Natural killer cell treated with Interleukin-12 subunit alpha and Interleukin-12 subunit beta and Interleukin-15 and Interleukin-18, amount 100 ng/mL, for 72 hours (primary cell): ENCODE results near the gene QPCT. TPM values are rescaled to one million over a fixed set of nuclear protein-coding genes. Genes with fewer than 3 reads are reported as not detected.
A peak's percentile ranks its signal among the peaks of the same experiment; 100 is the strongest.

Experiments
- ATAC-seq, 2 donors: fragments of 150-1000 bp; cut with Tn5 transposase in 1 of 2; sonication (Bioruptor Pico), chemical (Tn5 transposase) in 1 of 2; 2 replicates each; pipeline ENCODE4 v1.10.0; 2021
- DNase-seq: peaks from one replicate; pipeline ENCODE4 v3.0.0; 2022; ENCODE audit warnings: low spot score
- H3K27ac Mint-ChIP-seq, 2 donors: 1 replicate in 1 of 2; 2 replicates in 1 of 2; pipeline ENCODE4 v1.8.0; 2022; ENCODE audit warnings: mixed read lengths in 2 of 2, mild to moderate bottlenecking in 1 of 2, moderate library complexity in 1 of 2
- H3K27me3 Mint-ChIP-seq, 2 donors: 1 replicate in 1 of 2; 2 replicates in 1 of 2; pipeline ENCODE4 v1.8.0; 2022; ENCODE audit warnings: mixed read lengths in 2 of 2
- H3K36me3 Mint-ChIP-seq: one replicate; pipeline ENCODE4 v1.8.0; 2022; ENCODE audit warnings: mixed read lengths
- H3K4me1 Mint-ChIP-seq, 2 donors: 1 replicate in 1 of 2; 2 replicates in 1 of 2; pipeline ENCODE4 v1.8.0; 2022; ENCODE audit warnings: low read depth in 2 of 2, mixed read lengths in 2 of 2, mild to moderate bottlenecking in 1 of 2
- H3K4me3 Mint-ChIP-seq: one replicate; pipeline ENCODE4 v1.8.0; 2022; ENCODE audit warnings: mixed read lengths
- H3K9me3 Mint-ChIP-seq: 2 replicates; pipeline ENCODE4 v1.8.0; 2022; ENCODE audit warnings: mixed read lengths
- total RNA-seq, 2 donors: library from RNA; stranded (reverse); gene quantifications; one replicate each; pipeline ENCODE4 v1.2.3, GENCODE V29; 2022

Gene QPCT
- total RNA-seq, 2 donors from 2014 or later, result 0.33 to 1.5 TPM

GRCh38 chr2:37357069-37357468 lies 12.6 kb downstream of the QPCT start:
- no peaks in the 10 kb centered on the region for H3K4me1 Mint-ChIP-seq
- no peak overlapping the region for H3K4me3 Mint-ChIP-seq
- H3K36me3 Mint-ChIP-seq, result no peaks in the 10 kb centered on the region
- no peak for DNase-seq
- H3K27me3 Mint-ChIP-seq, result peaks cover 31 to 54% of the 10 kb centered on the region in 2 donors
- H3K27ac Mint-ChIP-seq, result no peak overlapping the region
- no peak for ATAC-seq
- no peaks in the 10 kb centered on the region for H3K9me3 Mint-ChIP-seq

- Mint-ChIP-seq H3K27ac (no peak overlapping the region), H3K4me1 (no peaks in the 10 kb centered on the region), H3K4me3 (no peak overlapping the region), H3K9me3 (no peaks in the 10 kb centered on the region), H3K36me3 (no peaks in the 10 kb centered on the region), H3K27me3 (peaks cover 33 to 59% of the 10 kb centered on the region in 2 donors)
- no peak for ATAC-seq
- DNase-seq, result no peak
Measured at GRCh38 chr2:37357530-37357929, 13.1 kb downstream of the QPCT start.

GRCh38 chr2:37358466-37358865 lies 14.0 kb downstream of the QPCT start:
- H3K36me3 Mint-ChIP-seq, result no peaks in the 10 kb centered on the region
- peaks cover 37 to 60% of the 10 kb centered on the region in 2 donors for H3K27me3 Mint-ChIP-seq
- no peak overlapping the region for H3K27ac Mint-ChIP-seq
- H3K9me3 Mint-ChIP-seq, result no peaks in the 10 kb centered on the region
- H3K4me1 Mint-ChIP-seq, result no peaks in the 10 kb centered on the region
- DNase-seq, result no peak
- H3K4me3 Mint-ChIP-seq, result no peak overlapping the region
- ATAC-seq, result no peak

GRCh38 chr2:37361216-37361815 lies 16.9 kb downstream of the QPCT start:
- Mint-ChIP-seq H3K9me3 (no peaks in the 10 kb centered on the region), H3K27ac (no peak overlapping the region), H3K4me3 (no peak overlapping the region), H3K27me3 (peaks cover 29 to 44% of the 10 kb centered on the region in 2 donors), H3K4me1 (no peaks in the 10 kb centered on the region), H3K36me3 (no peaks in the 10 kb centered on the region)
- no peak for DNase-seq
- ATAC-seq, result no peak

- DNase-seq (no peak), ATAC-seq (no peak)
- H3K27me3 Mint-ChIP-seq, result peaks cover 27 to 40% of the 10 kb centered on the region in 2 donors
- H3K4me3 Mint-ChIP-seq, result no peak overlapping the region
- no peaks in the 10 kb centered on the region for H3K4me1 Mint-ChIP-seq
- no peaks in the 10 kb centered on the region for H3K9me3 Mint-ChIP-seq
- H3K27ac Mint-ChIP-seq, result no peak overlapping the region
- no peaks in the 10 kb centered on the region for H3K36me3 Mint-ChIP-seq
Measured at GRCh38 chr2:37361994-37362698, 17.7 kb downstream of the QPCT start.

- H3K36me3 Mint-ChIP-seq, result no peaks in the 10 kb centered on the region
- ATAC-seq, result no peak
- H3K4me3 Mint-ChIP-seq, result no peak overlapping the region
- peaks cover 0 to 10% of the 10 kb centered on the region in 2 donors for H3K4me1 Mint-ChIP-seq
- H3K9me3 Mint-ChIP-seq, result no peaks in the 10 kb centered on the region
- no peak overlapping the region for H3K27ac Mint-ChIP-seq
- DNase-seq, result no peak
- H3K27me3 Mint-ChIP-seq, result peaks cover 17 to 29% of the 10 kb centered on the region in 2 donors
Measured at GRCh38 chr2:37364351-37364750, 19.9 kb downstream of the QPCT start.

- no peak overlapping the region for H3K4me3 Mint-ChIP-seq
- DNase-seq, result no peak
Measured at GRCh38 chr2:37365669-37366068, 21.2 kb downstream of the QPCT start.

GRCh38 chr2:37366773-37367172 lies 22.3 kb downstream of the QPCT start:
- Mint-ChIP-seq H3K27me3 (peaks cover 6 to 8% of the 10 kb centered on the region in 2 donors), H3K4me1 (peaks cover under 1 to 12% of the 10 kb centered on the region in 2 donors), H3K9me3 (no peaks in the 10 kb centered on the region), H3K36me3 (no peaks in the 10 kb centered on the region), H3K27ac (no peak overlapping the region), H3K4me3 (peak overlapping the region; percentile 41)
- DNase-seq (no peak), ATAC-seq (peak; percentile 67 to 81)

More at GRCh38 chr2:37365669-37366068, 21.2 kb downstream of the QPCT start:
- Mint-ChIP-seq H3K9me3 (no peaks in the 10 kb centered on the region), H3K27ac (no peak overlapping the region), H3K27me3 (peaks cover 8 to 19% of the 10 kb centered on the region in 2 donors), H3K4me1 (peaks cover 0 to 10% of the 10 kb centered on the region in 2 donors), H3K36me3 (no peaks in the 10 kb centered on the region)
- ATAC-seq, result peak; percentile 78 to 84

GRCh38 chr2:37367310-37367709 lies 22.9 kb downstream of the QPCT start:
- no peak for DNase-seq
- ATAC-seq, result no peak
- peak overlapping the region; percentile 41 for H3K4me3 Mint-ChIP-seq
- no peak overlapping the region for H3K27ac Mint-ChIP-seq
- peaks cover 6 to 16% of the 10 kb centered on the region in 2 donors for H3K4me1 Mint-ChIP-seq
- H3K36me3 Mint-ChIP-seq, result no peaks in the 10 kb centered on the region
- peaks cover 6 to 10% of the 10 kb centered on the region in 2 donors for H3K27me3 Mint-ChIP-seq
- no peaks in the 10 kb centered on the region for H3K9me3 Mint-ChIP-seq

GRCh38 chr2:37367984-37368383 lies 23.6 kb downstream of the QPCT start:
- Mint-ChIP-seq H3K36me3 (no peaks in the 10 kb centered on the region), H3K27me3 (peaks cover 4 to 10% of the 10 kb centered on the region in 2 donors), H3K4me3 (no peak overlapping the region), H3K9me3 (no peaks in the 10 kb centered on the region), H3K27ac (no peak overlapping the region), H3K4me1 (peaks cover 6 to 19% of the 10 kb centered on the region in 2 donors)
- DNase-seq (no peak), ATAC-seq (no peak)

GRCh38 chr2:37370666-37371065 lies 26.2 kb downstream of the QPCT start:
- Mint-ChIP-seq H3K9me3 (no peaks in the 10 kb centered on the region), H3K27ac (no peak overlapping the region), H3K36me3 (no peaks in the 10 kb centered on the region), H3K4me3 (no peak overlapping the region), H3K27me3 (peaks cover 10 to 24% of the 10 kb centered on the region in 2 donors), H3K4me1 (peaks cover 6 to 19% of the 10 kb centered on the region in 2 donors)
- ATAC-seq, result no peak
- DNase-seq, result no peak

GRCh38 chr2:37372000-37372399 lies 27.6 kb downstream of the QPCT start:
- Mint-ChIP-seq H3K9me3 (no peaks in the 10 kb centered on the region), H3K27me3 (peaks cover 14 to 30% of the 10 kb centered on the region in 2 donors), H3K27ac (no peak overlapping the region), H3K4me3 (no peak overlapping the region), H3K4me1 (peaks cover 18 to 30% of the 10 kb centered on the region in 2 donors), H3K36me3 (no peaks in the 10 kb centered on the region)
- ATAC-seq, result no peak
- no peak for DNase-seq

- Mint-ChIP-seq H3K9me3 (no peaks in the 10 kb centered on the region), H3K27ac (peak overlapping the region; percentile 40 to 66), H3K4me1 (peaks cover 26 to 27% of the 10 kb centered on the region in 2 donors), H3K27me3 (peaks cover 17 to 30% of the 10 kb centered on the region in 2 donors), H3K4me3 (peak overlapping the region; percentile 58), H3K36me3 (no peaks in the 10 kb centered on the region)
- DNase-seq (no peak), ATAC-seq (no peak)
Measured at GRCh38 chr2:37375741-37376288, 31.4 kb downstream of the QPCT start.
